B cell (primary cell): ENCODE measurements around the gene CRHR1. TPM values are rescaled to one million over a fixed set of nuclear protein-coding genes. Genes with fewer than 3 reads are reported as not detected.

ENCODE experiments used
- ATAC-seq: fragments of 200-7000 bp; cut with Tn5 transposase; one replicate; pipeline ENCODE4 v1.10.0; 2021; ENCODE audit warnings: low read depth, mild to moderate bottlenecking, moderate number of reproducible peaks, moderate library complexity
- CTCF ChIA-PET: fragments of 350-600 bp; sonication (Branson Sonifier 250); formaldehyde crosslinking; loops from one replicate; lab custom pipeline; 2021; ENCODE audit warnings: antibody characterized with exemption, inconsistent platforms; lab: Charles Lee
- POLR2A ChIA-PET: fragments of 350-600 bp; sonication (Branson Sonifier 250); formaldehyde crosslinking; loops from one replicate; lab custom pipeline; 2021; ENCODE audit warnings: antibody characterized with exemption; lab: Charles Lee
- DNase-seq: peaks from one replicate; pipeline ENCODE4 v3.0.0; 2013
- H2AFZ ChIP-seq: 2 replicates; pipeline ENCODE4 v1.6.1; 2012; ENCODE audit warnings: mild to moderate bottlenecking, low read depth, low read length; ENCODE audit not compliant: insufficient read depth, poor library complexity, severe bottlenecking
- H3K27ac ChIP-seq, 2 donors: 1 replicate in 1 of 2; 2 replicates in 1 of 2; pipeline ENCODE4 v1.5.1; 2012 to 2013; ENCODE audit warnings: low read length in 2 of 2, mild to moderate bottlenecking in 2 of 2, moderate library complexity in 1 of 2
- H3K27me3 ChIP-seq, 4 experiments: fragments of 200-600 bp in 1 of 4; sonication (generic) in 1 of 4; replicated peaks in 1 of 4; 1 replicate in 2 of 4; 2 replicates in 2 of 4; pipeline versions ENCODE4 v1.6.1 to v1.7.0; 2013 to 2016; ENCODE audit warnings: low read length in 3 of 4, mild to moderate bottlenecking in 2 of 4, mixed read lengths in 1 of 4, moderate library complexity in 1 of 4; ENCODE audit not compliant: insufficient read depth in 4 of 4, control insufficient read depth in 3 of 4; ENCODE audit errors: control extremely low read depth in 1 of 4
- H3K36me3 ChIP-seq, 2 experiments: replicated peaks in 1 of 2; 1 replicate in 1 of 2; 2 replicates in 1 of 2; pipeline versions ENCODE4 v1.6.1 to v1.7.1; 2013; ENCODE audit warnings: low read length in 1 of 2; ENCODE audit not compliant: insufficient read depth in 2 of 2, control insufficient read depth in 1 of 2; ENCODE audit errors: control extremely low read depth in 1 of 2, extremely low read depth in 1 of 2
- H3K4me1 ChIP-seq, 2 donors: fragments of 200-600 bp in 1 of 2; sonication (generic) in 1 of 2; 1 replicate in 1 of 2; 2 replicates in 1 of 2; pipeline versions ENCODE4 v1.5.1 to v1.6.1; 2013 to 2017; ENCODE audit warnings: low read length in 2 of 2; ENCODE audit not compliant: control insufficient read depth in 2 of 2, insufficient read depth in 2 of 2
- H3K4me2 ChIP-seq: replicated peaks from 2 replicates; pipeline ENCODE3; 2012; ENCODE audit warnings: mild to moderate bottlenecking, low read depth, low read length; ENCODE audit not compliant: poor library complexity, severe bottlenecking
- H3K4me3 ChIP-seq, 5 experiments: fragments of 200-600 bp in 1 of 5; sonication (generic) in 1 of 5; 1 replicate in 3 of 5; 2 replicates in 2 of 5; pipeline versions ENCODE4 v1.5.1 to v1.7.0; 2011 to 2016; ENCODE audit warnings: low read length in 4 of 5, mild to moderate bottlenecking in 4 of 5, low read depth in 2 of 5, control low read depth in 1 of 5, moderate library complexity in 1 of 5; ENCODE audit not compliant: insufficient read depth in 1 of 5; ENCODE audit errors: control extremely low read depth in 1 of 5, extremely low read depth in 1 of 5
- H3K79me2 ChIP-seq: fragments of 200-600 bp; sonication (generic); one replicate; pipeline ENCODE4 v1.6.0; 2016; ENCODE audit warnings: low read length; ENCODE audit not compliant: control insufficient read depth, insufficient read depth
- H3K9ac ChIP-seq: fragments of 200-600 bp; sonication (generic); 2 replicates; pipeline ENCODE4 v1.6.1; 2017; ENCODE audit warnings: mild to moderate bottlenecking, low read length, moderate library complexity
- H3K9me3 ChIP-seq, 3 donors: one replicate each; pipeline versions ENCODE4 v1.6.1 to v1.7.1; 2013; ENCODE audit warnings: low read length in 2 of 3; ENCODE audit not compliant: control insufficient read depth in 2 of 3, insufficient read depth in 1 of 3; ENCODE audit errors: control extremely low read depth in 1 of 3
- H4K20me1 ChIP-seq: 2 replicates; pipeline ENCODE4 v1.6.0; 2012; ENCODE audit warnings: mild to moderate bottlenecking, low read length; ENCODE audit not compliant: insufficient read depth, control insufficient read depth, poor library complexity, severe bottlenecking
- H3K27ac Mint-ChIP-seq: one replicate; pipeline ENCODE4 v1.8.0; 2021; ENCODE audit warnings: mixed read lengths
- H3K27me3 Mint-ChIP-seq: one replicate; pipeline ENCODE4 v1.8.0; 2021; ENCODE audit warnings: mixed read lengths
- H3K4me1 Mint-ChIP-seq: one replicate; pipeline ENCODE4 v1.8.0; 2021; ENCODE audit warnings: mixed read lengths
- H3K4me3 Mint-ChIP-seq: one replicate; pipeline ENCODE4 v1.8.0; 2021; ENCODE audit warnings: mixed read lengths
- H3K9me3 Mint-ChIP-seq: one replicate; pipeline ENCODE4 v1.8.0; 2022; ENCODE audit warnings: mixed read lengths; ENCODE audit not compliant: insufficient read depth
- EZH2 ChIP-seq: IDR thresholded peaks from 2 replicates; pipeline ENCODE4 v1.6.1; 2012; ENCODE audit warnings: borderline replicate concordance, low read depth, mild to moderate bottlenecking, moderate library complexity, low read length; ENCODE audit not compliant: insufficient read depth, poor library complexity, severe bottlenecking
- WGBS: methylation state at CpG from one replicate; pipeline ENCODE4 v1.1.5; 2013; ENCODE audit warnings: missing lambda C conversion rate; ENCODE audit not compliant: insufficient coverage; 5-methylcytosine and 5-hydroxymethylcytosine counted together
- intact Hi-C: fragments of 100-400 bp; cut with micrococcal nuclease; formaldehyde crosslinking; loops from one replicate; pipeline ENCODE4 v1.10.0; 2022
- polyA plus RNA-seq: library from polyadenylated mRNA; depleted of rRNA; stranded (reverse); fragments of >200 nt; gene quantifications from 2 replicates; pipeline ENCODE4 v1.2.3, GENCODE V29; 2012
- total RNA-seq, 2 donors: library from RNA; stranded (reverse); fragments of 120-200 nt in 1 of 2; gene quantifications; 1 replicate in 1 of 2; 2 replicates in 1 of 2; pipeline versions ENCODE4 v1.2.3 to v1.2.4, GENCODE V29; 2013 to 2022
- TF ChIP-seq, protein P1 (sequence below): fragments of 200-600 bp; IDR thresholded peaks from one replicate; pipeline ENCODE4 v1.8.0; 2022; ENCODE audit warnings: antibody characterized with exemption, mild to moderate bottlenecking

Gene CRHR1
- total and polyA plus RNA-seq, 2 donors (not counting 1 experiment from before 2014, with no cell fraction given), result not detected

DNA sequence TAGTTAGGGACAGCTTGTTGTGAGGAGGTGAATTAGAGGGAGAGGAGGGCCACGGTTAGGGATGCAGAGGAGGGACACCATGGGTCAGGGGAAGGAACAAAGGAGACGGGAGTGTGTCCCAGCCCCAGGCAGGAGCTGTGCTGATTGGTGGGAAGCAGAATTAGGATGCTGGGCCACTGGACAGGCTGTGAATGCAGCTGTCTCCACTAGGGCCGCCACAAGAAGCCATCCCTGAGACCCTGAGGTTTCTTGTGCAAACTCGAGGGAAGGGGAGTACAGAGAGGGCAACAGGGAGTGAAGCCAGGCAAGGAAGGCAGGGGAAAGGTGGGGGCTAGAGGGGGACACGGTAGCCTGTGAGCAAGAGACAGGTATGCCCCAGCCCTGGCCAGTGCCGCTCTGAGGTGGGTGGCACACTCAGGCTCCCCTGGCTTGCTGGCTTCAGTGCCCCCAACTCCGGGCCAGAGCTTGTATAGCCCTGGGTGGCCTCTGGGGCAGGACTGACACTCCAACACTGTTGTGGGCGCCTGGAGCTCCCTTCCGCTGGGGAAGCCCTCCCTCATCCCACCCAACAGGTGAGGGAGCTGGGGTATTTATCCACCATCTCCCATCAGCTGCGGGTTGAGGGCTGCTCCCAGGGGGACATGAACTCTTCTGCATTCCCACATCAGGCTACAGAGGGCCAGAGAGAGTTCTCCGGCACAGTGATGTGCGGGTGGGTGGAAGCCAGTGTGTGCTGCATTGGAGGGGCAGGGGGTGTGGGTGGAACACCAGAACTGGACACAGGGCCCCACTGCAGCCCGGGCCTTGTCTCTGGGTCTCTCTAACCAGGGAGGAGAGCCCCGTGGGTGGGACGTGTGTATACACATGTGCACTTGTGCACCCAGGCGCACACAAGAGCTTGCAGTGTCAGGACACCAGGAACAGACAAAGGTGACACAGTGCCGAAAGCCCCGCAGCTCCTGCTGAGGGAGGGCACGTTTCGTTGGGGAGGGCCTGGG, 52.2 kb downstream of the CRHR1 start:
- intact Hi-C loops, result no loop called here
- no peak for TF ChIP-seq EZH2
- TF ChIP-seq, protein P1, sequence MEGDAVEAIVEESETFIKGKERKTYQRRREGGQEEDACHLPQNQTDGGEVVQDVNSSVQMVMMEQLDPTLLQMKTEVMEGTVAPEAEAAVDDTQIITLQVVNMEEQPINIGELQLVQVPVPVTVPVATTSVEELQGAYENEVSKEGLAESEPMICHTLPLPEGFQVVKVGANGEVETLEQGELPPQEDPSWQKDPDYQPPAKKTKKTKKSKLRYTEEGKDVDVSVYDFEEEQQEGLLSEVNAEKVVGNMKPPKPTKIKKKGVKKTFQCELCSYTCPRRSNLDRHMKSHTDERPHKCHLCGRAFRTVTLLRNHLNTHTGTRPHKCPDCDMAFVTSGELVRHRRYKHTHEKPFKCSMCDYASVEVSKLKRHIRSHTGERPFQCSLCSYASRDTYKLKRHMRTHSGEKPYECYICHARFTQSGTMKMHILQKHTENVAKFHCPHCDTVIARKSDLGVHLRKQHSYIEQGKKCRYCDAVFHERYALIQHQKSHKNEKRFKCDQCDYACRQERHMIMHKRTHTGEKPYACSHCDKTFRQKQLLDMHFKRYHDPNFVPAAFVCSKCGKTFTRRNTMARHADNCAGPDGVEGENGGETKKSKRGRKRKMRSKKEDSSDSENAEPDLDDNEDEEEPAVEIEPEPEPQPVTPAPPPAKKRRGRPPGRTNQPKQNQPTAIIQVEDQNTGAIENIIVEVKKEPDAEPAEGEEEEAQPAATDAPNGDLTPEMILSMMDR, result no peak
- ATAC-seq, result no peak
- ChIA-PET POLR2A (no interaction called here), CTCF (interaction anchor here (1.1 to 2.3 kb wide), 2 partner anchors 169 to 197 kb away, joined by 3 to 11 read pairs; no protein-coding TSS in a partner anchor)
- no peaks in the 10 kb centered on the region for H3K36me3 ChIP-seq
- peaks cover 0 to 6% (median 0%) of the 10 kb centered on the region in 4 experiments for H3K27me3 ChIP-seq
- no peaks in the 10 kb centered on the region for H3K4me1 Mint-ChIP-seq
- H3K4me1 ChIP-seq, result no peaks in the 10 kb centered on the region
- H3K9me3 ChIP-seq, result no peaks in the 10 kb centered on the region
- no peak overlapping the region for H3K4me3 ChIP-seq
- no peak overlapping the region for H3K9ac ChIP-seq
- no peak overlapping the region for H3K4me2 ChIP-seq
- no peak overlapping the region for H3K27ac Mint-ChIP-seq
- H3K9me3 Mint-ChIP-seq, result no peaks in the 10 kb centered on the region
- no peaks in the 10 kb centered on the region for H3K79me2 ChIP-seq
- H2AFZ ChIP-seq, result no peak overlapping the region
- H3K4me3 Mint-ChIP-seq, result no peak overlapping the region
- whole genome bisulfite sequencing, result 86% methylated on average over 17 of the region's 20 CpGs
- H4K20me1 ChIP-seq, result no peaks in the 10 kb centered on the region
- no peak for DNase-seq
- no peak overlapping the region for H3K27ac ChIP-seq
- peaks cover 9% of the 10 kb centered on the region for H3K27me3 Mint-ChIP-seq

DNA sequence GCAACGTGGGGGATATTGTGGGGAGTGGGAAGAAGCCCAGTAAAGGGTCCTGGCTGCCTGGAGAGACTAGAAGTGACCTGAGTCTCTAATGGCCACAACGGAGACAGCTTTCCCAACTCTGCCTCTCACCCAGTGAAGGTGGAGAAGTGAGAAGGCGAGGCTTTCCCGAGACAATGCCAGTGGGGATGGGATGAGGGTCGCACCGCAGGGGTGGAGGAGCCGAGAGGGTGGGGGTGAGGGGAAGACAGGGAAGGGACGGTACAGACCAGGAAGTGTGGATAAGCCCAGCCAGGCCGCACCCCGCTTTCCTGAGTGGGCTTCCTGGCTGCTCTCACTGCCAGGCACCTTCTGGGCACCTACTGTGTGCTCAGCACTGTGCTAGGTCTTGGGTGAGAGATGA, 53.1 kb downstream of the CRHR1 start:
- Histone ChIP-seq H2AFZ (no peak overlapping the region), H3K9ac (no peak overlapping the region), H3K79me2 (no peaks in the 10 kb centered on the region), H3K27ac (no peak overlapping the region), H3K27me3 (peaks cover 0 to 6% (median 0%) of the 10 kb centered on the region in 4 experiments), H3K4me3 (no peak overlapping the region), H3K9me3 (no peaks in the 10 kb centered on the region), H3K4me1 (no peaks in the 10 kb centered on the region), H3K4me2 (no peak overlapping the region), H4K20me1 (no peaks in the 10 kb centered on the region), H3K36me3 (no peaks in the 10 kb centered on the region)
- no peak for DNase-seq
- Mint-ChIP-seq H3K4me3 (no peak overlapping the region), H3K27me3 (peaks cover 9% of the 10 kb centered on the region), H3K9me3 (no peaks in the 10 kb centered on the region), H3K4me1 (no peaks in the 10 kb centered on the region), H3K27ac (no peak overlapping the region)
- TF ChIP-seq, protein P1, result no peak
- TF ChIP-seq EZH2, result no peak
- no peak for ATAC-seq
- WGBS, result 75% methylated on average over 9 of the region's 10 CpGs
- intact Hi-C loops, result no loop called here
- ChIA-PET POLR2A (no interaction called here), CTCF (interaction anchor here (2.3 kb wide), 1 partner anchor 197 kb away, joined by 11 read pairs; no protein-coding TSS in a partner anchor)
